Measurements from ENCODE around the gene TRUB1. TPM values are rescaled to one million over a fixed set of nuclear protein-coding genes. Genes with fewer than 3 reads are reported as not detected.

Gene TRUB1
- total and polyA plus RNA-seq, 12 donors: 7.9 to 106 (median 52.4) TPM

DNA sequence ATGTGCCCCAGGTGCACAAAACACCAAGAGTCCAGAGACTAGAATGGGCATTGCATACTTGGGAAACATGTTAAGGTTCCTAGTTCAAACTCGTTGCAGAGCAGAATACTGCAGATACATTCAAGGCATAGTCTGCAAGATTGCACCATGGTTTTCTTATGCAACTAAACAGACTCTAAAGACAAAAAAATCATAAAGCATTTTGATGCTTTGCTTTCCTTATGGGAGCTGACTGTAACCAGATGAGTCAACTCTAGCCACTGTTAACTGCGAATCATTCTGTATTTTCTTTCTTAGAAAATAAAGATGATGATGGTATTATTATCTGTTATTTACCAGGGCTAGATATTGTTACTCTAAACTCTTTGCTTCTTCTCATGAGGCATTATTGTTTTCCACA lies 19.7 kb downstream of the TRUB1 start:
- Histone ChIP-seq H3K27ac (no peak overlapping the region), H3K27me3 (no peaks in the 10 kb centered on the region), H3K9me3 (replicated peaks in 1 of 3) (no peaks in the 10 kb centered on the region), H3K4me1 (replicated peaks in 1 of 2) (peaks cover 0 to 11% of the 10 kb centered on the region in 2 donors), H3K4me3 (no peak overlapping the region), H3K36me3 (replicated peaks in 1 of 2) (no peaks in the 10 kb centered on the region)
- 73 to 83% (median 79%) methylated on average over 2 of the region's 2 CpGs for WGBS, 4 donors
- no peak for DNase-seq
- TF ChIP-seq POLR2A (IDR thresholded peaks at IDR 0.05): no peak
- TF ChIP-seq, protein P1, sequence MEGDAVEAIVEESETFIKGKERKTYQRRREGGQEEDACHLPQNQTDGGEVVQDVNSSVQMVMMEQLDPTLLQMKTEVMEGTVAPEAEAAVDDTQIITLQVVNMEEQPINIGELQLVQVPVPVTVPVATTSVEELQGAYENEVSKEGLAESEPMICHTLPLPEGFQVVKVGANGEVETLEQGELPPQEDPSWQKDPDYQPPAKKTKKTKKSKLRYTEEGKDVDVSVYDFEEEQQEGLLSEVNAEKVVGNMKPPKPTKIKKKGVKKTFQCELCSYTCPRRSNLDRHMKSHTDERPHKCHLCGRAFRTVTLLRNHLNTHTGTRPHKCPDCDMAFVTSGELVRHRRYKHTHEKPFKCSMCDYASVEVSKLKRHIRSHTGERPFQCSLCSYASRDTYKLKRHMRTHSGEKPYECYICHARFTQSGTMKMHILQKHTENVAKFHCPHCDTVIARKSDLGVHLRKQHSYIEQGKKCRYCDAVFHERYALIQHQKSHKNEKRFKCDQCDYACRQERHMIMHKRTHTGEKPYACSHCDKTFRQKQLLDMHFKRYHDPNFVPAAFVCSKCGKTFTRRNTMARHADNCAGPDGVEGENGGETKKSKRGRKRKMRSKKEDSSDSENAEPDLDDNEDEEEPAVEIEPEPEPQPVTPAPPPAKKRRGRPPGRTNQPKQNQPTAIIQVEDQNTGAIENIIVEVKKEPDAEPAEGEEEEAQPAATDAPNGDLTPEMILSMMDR (IDR thresholded peaks at IDR 0.05): no peak
- intact Hi-C loops (cut with DNase I): no loop called here

DNA sequence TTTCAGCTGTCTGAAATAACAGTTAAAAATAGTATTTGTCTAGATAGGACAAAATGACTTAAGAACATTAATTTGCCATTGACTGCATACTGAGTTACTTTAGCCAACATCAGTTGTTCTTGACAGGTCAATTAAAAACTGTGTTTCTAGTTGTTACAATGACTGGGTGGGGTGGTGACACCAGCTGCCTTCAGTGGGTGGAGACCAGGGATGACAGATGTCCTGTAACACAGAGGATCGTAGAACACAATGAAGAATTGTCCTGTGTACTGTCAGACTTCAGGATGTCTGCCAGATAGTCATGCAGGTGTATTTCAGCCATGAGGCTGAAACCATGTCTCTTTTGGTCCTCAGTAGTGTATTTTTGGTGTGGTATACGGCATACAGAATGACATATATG lies 24.4 kb downstream of the TRUB1 start:
- intact Hi-C loops (cut with DNase I): no loop called here
- 65 to 85% (median 71%) methylated on average over 2 of the region's 2 CpGs for WGBS, 4 donors
- TF ChIP-seq, protein P1 (IDR thresholded peaks at IDR 0.05): no peak
- TF ChIP-seq POLR2A (IDR thresholded peaks at IDR 0.05): no peak

DNA sequence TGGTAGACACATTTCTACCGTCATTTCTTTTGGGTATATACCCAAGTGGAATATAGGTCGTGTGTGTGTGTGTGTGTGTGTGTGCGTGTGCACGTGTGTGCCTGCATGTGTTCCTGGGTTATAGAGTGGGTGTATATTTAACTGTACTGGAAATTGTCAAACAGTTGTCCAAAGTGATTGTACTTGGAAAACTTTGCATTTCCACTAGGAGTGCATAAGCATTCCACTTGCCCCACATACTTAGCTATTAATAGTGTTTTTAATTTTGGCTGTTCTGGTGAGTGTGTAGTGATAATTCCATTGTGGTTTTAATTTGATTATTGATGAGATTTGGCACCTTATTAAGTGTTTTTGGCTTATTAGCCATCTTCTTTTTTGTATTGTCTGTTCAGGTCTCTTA lies 25.9 kb downstream of the TRUB1 start:
- H3K27me3 ChIP-seq: no peaks in the 10 kb centered on the region
- no peak for DNase-seq
- no peak overlapping the region for H3K27ac ChIP-seq
- H3K36me3 ChIP-seq (replicated peaks in 1 of 2): no peaks in the 10 kb centered on the region
- no peak overlapping the region for H3K4me3 ChIP-seq
- intact Hi-C loops (cut with DNase I): no loop called here
- no peak for TF ChIP-seq POLR2A (IDR thresholded peaks at IDR 0.05)
- TF ChIP-seq, protein P1 (IDR thresholded peaks at IDR 0.05): no peak
- no peaks in the 10 kb centered on the region for H3K9me3 ChIP-seq (replicated peaks in 1 of 3)
- H3K4me1 ChIP-seq (replicated peaks in 1 of 2): peaks cover 17 to 33% of the 10 kb centered on the region in 2 donors
- WGBS, 4 donors: 92 to 95% (median 95%) methylated on average over 4 of the region's 4 CpGs

More for the DNA sequence above, 24.4 kb downstream of the TRUB1 start:
- DNase-seq: no peak
- H3K27me3 ChIP-seq: no peaks in the 10 kb centered on the region
- no peaks in the 10 kb centered on the region for H3K36me3 ChIP-seq (replicated peaks in 1 of 2)
- no peak overlapping the region for H3K27ac ChIP-seq
- no peaks in the 10 kb centered on the region for H3K9me3 ChIP-seq (replicated peaks in 1 of 3)
- peaks cover 6 to 23% of the 10 kb centered on the region in 2 donors for H3K4me1 ChIP-seq (replicated peaks in 1 of 2)
- H3K4me3 ChIP-seq: no peak overlapping the region

DNA sequence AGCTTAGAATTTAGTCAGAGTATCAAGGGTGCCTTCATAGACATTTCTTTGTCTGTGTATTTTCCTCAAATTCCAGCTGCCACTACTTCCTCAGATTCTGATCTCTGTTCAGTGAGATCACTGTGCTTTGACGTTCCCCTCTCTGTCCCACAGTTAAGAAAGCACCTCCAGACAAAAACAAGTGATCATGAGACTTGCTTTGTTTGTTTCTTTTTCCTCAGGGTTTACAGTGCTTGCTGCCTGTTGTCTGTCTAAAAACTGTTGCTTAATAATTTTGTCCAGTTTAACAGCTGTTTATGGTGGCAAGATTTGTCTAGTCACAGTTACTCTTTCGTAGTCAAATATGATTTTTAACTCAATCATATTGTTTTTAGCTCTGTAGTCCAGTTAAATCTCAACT lies 29.1 kb downstream of the TRUB1 start:
- peaks cover 17 to 42% of the 10 kb centered on the region in 2 donors for H3K4me1 ChIP-seq (replicated peaks in 1 of 2)
- 59 to 68% (median 62%) methylated on average over 2 of the region's 2 CpGs for WGBS, 4 donors
- H3K27me3 ChIP-seq: no peaks in the 10 kb centered on the region
- no peaks in the 10 kb centered on the region for H3K36me3 ChIP-seq (replicated peaks in 1 of 2)
- DNase-seq: no peak
- intact Hi-C loops (cut with DNase I): no loop called here
- H3K9me3 ChIP-seq (replicated peaks in 1 of 3): no peaks in the 10 kb centered on the region
- no peak for TF ChIP-seq POLR2A (IDR thresholded peaks at IDR 0.05)
- H3K4me3 ChIP-seq: no peak overlapping the region
- peak overlapping the region in 1 of 5 donors; percentile 2 for H3K27ac ChIP-seq

DNA sequence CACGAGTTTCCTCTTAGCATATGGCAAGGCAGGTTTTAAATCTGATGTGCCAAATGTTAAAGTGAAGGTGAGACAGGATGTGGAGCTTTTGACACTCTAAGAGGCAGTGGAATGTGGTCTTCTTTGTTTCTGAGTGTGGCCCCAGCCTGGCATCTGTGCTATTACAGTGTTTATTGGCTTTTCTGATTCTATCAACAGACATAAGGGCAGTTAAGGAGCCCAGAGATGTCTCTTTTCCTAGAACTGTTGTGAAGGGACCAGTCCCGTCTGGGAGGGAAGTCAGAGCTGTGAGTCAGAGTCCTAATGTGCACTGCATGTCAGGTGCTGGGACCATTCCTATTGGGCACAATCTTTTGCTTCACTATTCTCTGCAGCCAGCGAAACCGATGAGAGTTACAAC lies 32.5 kb downstream of the TRUB1 start:
- 66 to 70% (median 68%) methylated on average over 4 of the region's 4 CpGs for WGBS, 4 donors
- TF ChIP-seq, protein P1 (IDR thresholded peaks at IDR 0.05): no peak
- TF ChIP-seq POLR2A (IDR thresholded peaks at IDR 0.05): no peak
- intact Hi-C loops (cut with DNase I): no loop called here
- H3K36me3 ChIP-seq (replicated peaks in 1 of 2): no peaks in the 10 kb centered on the region
- no peak overlapping the region for H3K27ac ChIP-seq
- no peaks in the 10 kb centered on the region for H3K27me3 ChIP-seq
- H3K9me3 ChIP-seq (replicated peaks in 1 of 3): no peaks in the 10 kb centered on the region
- peak in 6 of 7 donors; percentile 22 to 55 (median 36) for DNase-seq
- H3K4me3 ChIP-seq: no peak overlapping the region
- H3K4me1 ChIP-seq (replicated peaks in 1 of 2): peaks cover 17 to 36% of the 10 kb centered on the region in 2 donors
